Gastrocnemius medialis (tissue), 4 donors: ENCODE measurements around the gene DNAH5.

Experiments
- POLR2A ChIP-seq, 2 donors: fragments of 450-650 bp; IDR thresholded peaks; one replicate each; pipeline ENCODE4 v1.6.1; 2017; ENCODE audit warnings: antibody characterized with exemption in 2 of 2, mild to moderate bottlenecking in 2 of 2, moderate library complexity in 2 of 2
- TF ChIP-seq, protein P1 (sequence below), 5 experiments: fragments of 450-650 bp in 3 of 5; fragments of 200-600 bp in 2 of 5; sonication (generic) in 2 of 5; IDR thresholded peaks in 4 of 5; conservative IDR thresholded peaks in 1 of 5; 1 replicate in 4 of 5; 2 replicates in 1 of 5; pipeline ENCODE4 v1.5.1; 2016 to 2019; ENCODE audit warnings: antibody characterized with exemption in 5 of 5, mild to moderate bottlenecking in 3 of 5, moderate library complexity in 3 of 5

DNA sequence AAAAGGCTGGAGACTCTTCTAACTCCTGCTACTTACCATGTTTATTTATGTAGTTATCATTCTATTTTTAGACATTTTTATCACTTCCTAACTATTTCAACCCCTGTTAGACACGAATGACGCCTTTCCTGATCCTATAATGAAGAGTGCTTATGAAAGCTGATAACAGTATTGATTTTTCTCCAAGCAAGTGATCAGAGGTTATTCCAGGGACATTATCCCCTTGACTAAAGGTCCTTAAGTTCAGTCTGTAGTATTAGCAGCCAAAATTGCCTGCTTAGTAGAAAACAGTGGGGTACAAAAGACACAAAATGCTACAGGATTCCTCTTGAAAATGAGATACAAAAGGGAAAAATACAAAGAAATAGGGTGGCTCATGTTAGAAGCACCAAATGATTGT lies 235.6 kb downstream of the DNAH5 start:
- TF ChIP-seq, protein P1, sequence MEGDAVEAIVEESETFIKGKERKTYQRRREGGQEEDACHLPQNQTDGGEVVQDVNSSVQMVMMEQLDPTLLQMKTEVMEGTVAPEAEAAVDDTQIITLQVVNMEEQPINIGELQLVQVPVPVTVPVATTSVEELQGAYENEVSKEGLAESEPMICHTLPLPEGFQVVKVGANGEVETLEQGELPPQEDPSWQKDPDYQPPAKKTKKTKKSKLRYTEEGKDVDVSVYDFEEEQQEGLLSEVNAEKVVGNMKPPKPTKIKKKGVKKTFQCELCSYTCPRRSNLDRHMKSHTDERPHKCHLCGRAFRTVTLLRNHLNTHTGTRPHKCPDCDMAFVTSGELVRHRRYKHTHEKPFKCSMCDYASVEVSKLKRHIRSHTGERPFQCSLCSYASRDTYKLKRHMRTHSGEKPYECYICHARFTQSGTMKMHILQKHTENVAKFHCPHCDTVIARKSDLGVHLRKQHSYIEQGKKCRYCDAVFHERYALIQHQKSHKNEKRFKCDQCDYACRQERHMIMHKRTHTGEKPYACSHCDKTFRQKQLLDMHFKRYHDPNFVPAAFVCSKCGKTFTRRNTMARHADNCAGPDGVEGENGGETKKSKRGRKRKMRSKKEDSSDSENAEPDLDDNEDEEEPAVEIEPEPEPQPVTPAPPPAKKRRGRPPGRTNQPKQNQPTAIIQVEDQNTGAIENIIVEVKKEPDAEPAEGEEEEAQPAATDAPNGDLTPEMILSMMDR (IDR thresholded peaks at IDR 0.05 in 4 of 5, conservative IDR thresholded peaks at IDR 0.05 in 1 of 5) = no peak
- no peak for TF ChIP-seq POLR2A (IDR thresholded peaks at IDR 0.05)
